Lung (tissue), 12 donors: ENCODE measurements around the gene LMX1B. TPM values are rescaled to one million over a fixed set of nuclear protein-coding genes. Genes with fewer than 3 reads are reported as not detected.
A peak's percentile ranks its signal among the peaks of the same experiment; 100 is the strongest.

ENCODE experiments used
- ATAC-seq: fragments of 200-7000 bp; cut with Tn5 transposase; one replicate; pipeline ENCODE4 v1.9.1; 2020; ENCODE audit warnings: moderate number of reproducible peaks; ENCODE audit not compliant: insufficient read depth, low FRiP score
- DNase-seq, 3 donors: peaks; one replicate each; pipeline ENCODE4 v3.0.0-alpha.2; 2013 to 2017
- H3K27ac ChIP-seq, 2 donors: one replicate each; pipeline ENCODE4 v1.5.1; 2013; ENCODE audit warnings: mild to moderate bottlenecking in 2 of 2, moderate library complexity in 2 of 2, control low read depth in 1 of 2, inconsistent platforms in 1 of 2, low read depth in 1 of 2, low read length in 1 of 2
- H3K27me3 ChIP-seq, 3 donors: one replicate each; pipeline ENCODE4 v1.5.1; 2013; ENCODE audit warnings: low read length in 2 of 3; ENCODE audit not compliant: control insufficient read depth in 3 of 3, insufficient read depth in 3 of 3
- H3K36me3 ChIP-seq, 4 donors: one replicate each; pipeline ENCODE4 v1.5.1; 2013; ENCODE audit warnings: low read length in 4 of 4, mild to moderate bottlenecking in 1 of 4, moderate library complexity in 1 of 4; ENCODE audit not compliant: control insufficient read depth in 4 of 4, insufficient read depth in 4 of 4
- H3K4me1 ChIP-seq, 5 donors: one replicate each; pipeline ENCODE4 v1.5.1; 2013; ENCODE audit warnings: low read length in 5 of 5, mild to moderate bottlenecking in 2 of 5, moderate library complexity in 1 of 5; ENCODE audit not compliant: control insufficient read depth in 5 of 5, insufficient read depth in 5 of 5
- H3K4me3 ChIP-seq: one replicate; pipeline ENCODE4 v1.5.1; 2013; ENCODE audit warnings: mild to moderate bottlenecking, control low read depth, moderate library complexity
- H3K9ac ChIP-seq, 2 donors: one replicate each; pipeline ENCODE4 v1.5.1; 2013; ENCODE audit warnings: low read length in 2 of 2, control low read depth in 1 of 2; ENCODE audit not compliant: insufficient read depth in 1 of 2
- H3K9me3 ChIP-seq, 4 donors: one replicate each; pipeline ENCODE4 v1.5.1; 2013; ENCODE audit warnings: low read length in 3 of 4, mild to moderate bottlenecking in 1 of 4, moderate library complexity in 1 of 4; ENCODE audit not compliant: control insufficient read depth in 4 of 4, insufficient read depth in 3 of 4
- WGBS, 2 donors: extraction: QIAGEN DNeasy Blood & Tissue Kit; methylation state at CpG; one replicate each; pipeline ENCODE4 v1.1.7; 2013; 5-methylcytosine and 5-hydroxymethylcytosine counted together
- polyA plus RNA-seq, 2 donors: library from polyadenylated mRNA; stranded (reverse); fragments of 200-250 nt; gene quantifications; one replicate each; pipeline ENCODE4 v1.2.1, GENCODE V29; 2013
- total RNA-seq, 2 donors: library from RNA; depleted of rRNA in 1 of 2; stranded (reverse); fragments of >200 nt in 1 of 2; gene quantifications; one replicate each; pipeline ENCODE4 v1.2.1, GENCODE V29; 2014 to 2021
- TF ChIP-seq, protein P1 (sequence below): IDR thresholded peaks from 2 replicates; pipeline ENCODE4 v1.5.1; 2012; ENCODE audit warnings: mild to moderate bottlenecking; ENCODE audit errors: control extremely low read depth, extremely low read depth
- donor health status: control.
- donor health status: control.
- donor health status: Bipolar disorder and iron deficiency.
- donor health status: healthy.
- donor health status: DM: yes; HTN: yes; CAD: no.

LMX1B gene
- total and polyA plus RNA-seq, 4 donors: under 0.01 to 0.77 (median 0.10) TPM

DNA sequence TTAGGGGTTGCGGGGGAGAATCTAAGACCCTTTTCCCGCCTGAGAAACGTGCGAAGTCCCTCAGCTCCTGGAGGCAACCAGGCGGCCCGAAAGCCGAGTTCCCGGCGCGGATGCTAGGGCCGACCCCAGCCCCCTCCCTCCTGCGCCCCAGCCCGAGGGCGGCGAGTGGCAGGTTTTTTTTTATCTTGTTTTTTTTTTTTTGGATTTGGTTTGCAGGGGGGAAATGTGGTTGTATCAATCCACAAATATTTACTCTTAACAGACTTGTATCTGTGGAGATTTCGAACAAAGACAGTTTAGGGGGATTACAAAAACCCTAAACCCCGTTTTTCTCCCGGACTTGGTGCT is 10.7 kb downstream of the LMX1B start:
- H3K36me3 ChIP-seq: no peaks in the 10 kb centered on the region
- H3K27me3 ChIP-seq: peaks cover 16 to 100% (median 90%) of the 10 kb centered on the region in 3 donors
- ATAC-seq: no peak
- WGBS, 2 donors: 13 to 18% methylated on average over 18 of the region's 18 CpGs
- peaks cover 0 to 11% (median 5%) of the 10 kb centered on the region in 5 donors for H3K4me1 ChIP-seq
- DNase-seq: no peak
- no peak overlapping the region for H3K4me3 ChIP-seq
- TF ChIP-seq, protein P1, sequence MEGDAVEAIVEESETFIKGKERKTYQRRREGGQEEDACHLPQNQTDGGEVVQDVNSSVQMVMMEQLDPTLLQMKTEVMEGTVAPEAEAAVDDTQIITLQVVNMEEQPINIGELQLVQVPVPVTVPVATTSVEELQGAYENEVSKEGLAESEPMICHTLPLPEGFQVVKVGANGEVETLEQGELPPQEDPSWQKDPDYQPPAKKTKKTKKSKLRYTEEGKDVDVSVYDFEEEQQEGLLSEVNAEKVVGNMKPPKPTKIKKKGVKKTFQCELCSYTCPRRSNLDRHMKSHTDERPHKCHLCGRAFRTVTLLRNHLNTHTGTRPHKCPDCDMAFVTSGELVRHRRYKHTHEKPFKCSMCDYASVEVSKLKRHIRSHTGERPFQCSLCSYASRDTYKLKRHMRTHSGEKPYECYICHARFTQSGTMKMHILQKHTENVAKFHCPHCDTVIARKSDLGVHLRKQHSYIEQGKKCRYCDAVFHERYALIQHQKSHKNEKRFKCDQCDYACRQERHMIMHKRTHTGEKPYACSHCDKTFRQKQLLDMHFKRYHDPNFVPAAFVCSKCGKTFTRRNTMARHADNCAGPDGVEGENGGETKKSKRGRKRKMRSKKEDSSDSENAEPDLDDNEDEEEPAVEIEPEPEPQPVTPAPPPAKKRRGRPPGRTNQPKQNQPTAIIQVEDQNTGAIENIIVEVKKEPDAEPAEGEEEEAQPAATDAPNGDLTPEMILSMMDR: no peak
- H3K9me3 ChIP-seq: peaks cover 0 to 2% (median 0%) of the 10 kb centered on the region in 4 donors
- no peak overlapping the region for H3K9ac ChIP-seq
- H3K27ac ChIP-seq: no peak overlapping the region

DNA sequence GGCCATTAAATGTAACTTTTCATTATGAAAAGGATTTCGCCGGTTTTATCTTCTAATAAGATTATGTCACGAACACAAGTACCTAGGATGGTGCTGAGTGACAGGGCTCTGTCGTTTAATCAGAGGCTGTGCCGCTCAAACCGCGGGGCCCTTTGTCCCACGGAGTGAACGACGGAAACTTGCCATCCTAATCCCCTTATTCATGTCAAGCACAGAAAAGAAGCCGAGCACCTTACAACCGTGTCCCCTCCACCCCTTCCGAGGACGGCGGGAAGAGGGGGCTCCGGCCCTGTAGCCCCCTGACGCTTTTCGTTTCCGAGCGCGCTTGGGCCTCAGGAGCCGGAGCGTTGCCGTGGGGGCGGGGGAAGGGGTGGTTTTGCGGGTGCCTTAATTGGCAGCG is 11.2 kb downstream of the LMX1B start:
- no peak overlapping the region for H3K4me3 ChIP-seq
- no peak overlapping the region for H3K27ac ChIP-seq
- peaks cover 0 to 2% (median 0%) of the 10 kb centered on the region in 4 donors for H3K9me3 ChIP-seq
- WGBS, 2 donors: 8 to 12% methylated on average over 27 of the region's 27 CpGs
- no peaks in the 10 kb centered on the region for H3K36me3 ChIP-seq
- peaks cover 16 to 99% (median 88%) of the 10 kb centered on the region in 3 donors for H3K27me3 ChIP-seq
- ATAC-seq: no peak
- TF ChIP-seq, protein P1: no peak
- no peak overlapping the region for H3K9ac ChIP-seq
- peak in 1 of 3 donors; percentile 36 for DNase-seq
- H3K4me1 ChIP-seq: peaks cover 0 to 11% (median 5%) of the 10 kb centered on the region in 5 donors

DNA sequence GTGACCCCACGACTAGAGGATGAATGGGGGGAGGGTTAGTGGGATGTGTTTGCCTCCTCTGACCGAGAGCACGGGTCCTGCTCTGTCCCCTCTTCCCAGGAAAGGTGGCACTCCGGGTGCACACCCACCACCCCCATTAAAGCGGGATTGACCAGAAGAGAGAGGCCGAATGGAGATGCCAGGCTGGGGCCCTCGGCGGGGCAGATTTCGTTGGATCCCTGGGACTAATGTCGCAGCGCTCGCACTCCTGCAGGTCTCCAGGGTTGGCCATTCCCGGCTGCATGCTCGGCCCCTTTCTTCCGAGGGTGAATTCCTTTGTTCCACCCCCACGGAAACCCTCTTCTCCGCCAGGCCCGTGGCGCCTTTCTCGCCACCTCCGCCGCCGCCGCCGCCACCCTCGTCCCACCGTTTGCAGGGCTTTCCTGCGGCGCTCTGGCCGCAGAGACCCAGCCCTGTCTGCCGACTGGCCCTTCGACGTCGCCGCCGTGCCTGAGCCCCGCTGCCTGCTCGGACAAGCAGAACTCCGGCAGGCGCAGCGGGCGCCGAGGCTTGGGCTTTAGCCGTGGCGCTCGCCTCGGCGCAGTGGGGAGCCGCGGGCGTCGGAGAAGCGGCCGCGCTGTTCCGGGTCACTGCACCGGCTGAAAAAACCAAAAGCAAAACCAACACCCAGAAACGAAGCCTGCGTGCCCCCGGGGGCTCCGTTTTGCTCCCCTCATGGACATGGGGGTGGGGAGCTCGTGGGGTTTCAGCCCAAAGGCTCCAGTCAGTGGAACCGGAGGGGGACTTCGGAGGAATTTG is 11.8 kb downstream of the LMX1B start:
- H3K9ac ChIP-seq: no peak overlapping the region
- H3K27ac ChIP-seq: no peak overlapping the region
- WGBS, 2 donors: 3 to 5% methylated on average over 60 to 64 of the region's 64 CpGs
- TF ChIP-seq, protein P1: no peak
- no peaks in the 10 kb centered on the region for H3K36me3 ChIP-seq
- H3K4me1 ChIP-seq: peaks cover 0 to 11% (median 5%) of the 10 kb centered on the region in 5 donors
- ATAC-seq (no peak), DNase-seq (peak in 1 of 3 donors; percentile 44)
- peak overlapping the region; percentile 17 for H3K4me3 ChIP-seq
- no peaks in the 10 kb centered on the region for H3K9me3 ChIP-seq
- H3K27me3 ChIP-seq: peaks cover 16 to 99% (median 86%) of the 10 kb centered on the region in 3 donors
